T-helper 2 cell treated with Interferon-gamma antibody and Interleukin-4, amounts not matched to agents 5 μg/mL and 100 μg/mL, for 36 hours (primary cell): Measurements from ENCODE around the gene CDC14A.

Experiments
- DNase-seq: peaks from one replicate; pipeline ENCODE4 v3.0.0; 2021; ENCODE audit warnings: low spot score
- H3K27ac Mint-ChIP-seq: one replicate; pipeline ENCODE4 v1.8.0; 2021; ENCODE audit warnings: mild to moderate bottlenecking, mixed read lengths
- H3K27me3 Mint-ChIP-seq: one replicate; pipeline ENCODE4 v1.8.0; 2021; ENCODE audit warnings: low read depth, mixed read lengths
- H3K36me3 Mint-ChIP-seq: one replicate; pipeline ENCODE4 v1.8.0; 2021; ENCODE audit warnings: low read depth, mixed read lengths
- H3K4me1 Mint-ChIP-seq: one replicate; pipeline ENCODE4 v1.8.0; 2021; ENCODE audit warnings: low read depth, mixed read lengths
- H3K4me3 Mint-ChIP-seq: one replicate; pipeline ENCODE4 v1.8.0; 2022; ENCODE audit warnings: mild to moderate bottlenecking, moderate library complexity, mixed read lengths
- H3K9me3 Mint-ChIP-seq: one replicate; pipeline ENCODE4 v1.8.0; 2021; ENCODE audit warnings: mixed read lengths

Gene CDC14A

DNA sequence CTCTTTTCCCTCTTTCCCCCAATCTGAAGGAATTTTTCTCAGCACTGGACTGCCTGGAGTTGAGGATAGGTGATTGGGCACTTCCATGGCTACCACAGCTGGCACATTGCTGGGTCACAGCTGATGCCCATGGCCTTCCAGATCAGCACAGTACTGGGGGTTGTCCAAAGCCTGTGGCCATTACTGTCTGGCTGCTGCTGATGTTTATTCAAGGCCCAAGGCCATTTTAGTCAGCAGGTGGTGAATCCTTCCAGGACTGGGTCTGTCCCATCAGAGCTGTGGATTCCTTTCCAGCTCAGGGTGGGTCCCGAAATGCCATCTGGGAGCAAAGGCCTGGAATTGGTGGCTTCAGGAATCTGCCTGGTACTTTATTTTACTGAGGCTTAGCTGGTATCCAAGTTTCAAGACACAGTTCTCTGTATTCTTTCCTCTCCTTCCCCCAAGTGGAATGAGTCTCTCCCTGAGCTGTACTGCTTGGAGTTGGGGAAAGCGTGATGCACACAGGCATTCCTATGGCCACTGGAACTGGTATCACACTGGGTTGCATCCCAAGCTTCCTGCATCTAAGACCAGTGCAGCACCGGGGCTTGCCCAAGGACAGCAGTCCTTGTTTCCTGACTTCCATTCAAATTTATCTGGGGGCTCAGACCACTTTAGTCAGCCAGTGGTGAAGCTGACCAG is 204.8 kb downstream of the CDC14A start:
- Mint-ChIP-seq H3K36me3 (no peaks in the 10 kb centered on the region), H3K4me1 (no peaks in the 10 kb centered on the region), H3K4me3 (no peak overlapping the region), H3K27ac (no peak overlapping the region), H3K27me3 (peaks cover 15% of the 10 kb centered on the region), H3K9me3 (peaks cover 33% of the 10 kb centered on the region)
- DNase-seq, result no peak

DNA sequence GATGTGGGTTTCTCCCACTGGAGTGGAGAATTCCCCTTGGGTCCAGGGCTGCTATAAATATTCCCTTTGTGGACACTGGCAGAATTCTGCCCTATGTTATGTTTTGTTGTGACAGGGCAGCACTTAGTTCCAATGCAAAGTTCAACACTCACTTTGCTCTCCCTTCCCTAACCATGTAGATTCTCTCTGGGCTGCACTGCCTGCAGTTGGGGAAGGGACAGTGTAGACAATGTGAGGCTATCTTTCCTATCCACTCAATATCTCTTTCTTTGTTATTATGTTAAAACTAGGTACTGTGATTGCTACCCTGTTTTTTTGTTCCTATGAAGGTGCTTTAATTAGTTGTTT is 205.3 kb downstream of the CDC14A start:
- no peak for DNase-seq
- H3K4me3 Mint-ChIP-seq, result no peak overlapping the region
- H3K27me3 Mint-ChIP-seq, result peaks cover 11% of the 10 kb centered on the region
- peaks cover 28% of the 10 kb centered on the region for H3K9me3 Mint-ChIP-seq
- no peaks in the 10 kb centered on the region for H3K4me1 Mint-ChIP-seq
- H3K36me3 Mint-ChIP-seq, result no peaks in the 10 kb centered on the region
- no peak overlapping the region for H3K27ac Mint-ChIP-seq

DNA sequence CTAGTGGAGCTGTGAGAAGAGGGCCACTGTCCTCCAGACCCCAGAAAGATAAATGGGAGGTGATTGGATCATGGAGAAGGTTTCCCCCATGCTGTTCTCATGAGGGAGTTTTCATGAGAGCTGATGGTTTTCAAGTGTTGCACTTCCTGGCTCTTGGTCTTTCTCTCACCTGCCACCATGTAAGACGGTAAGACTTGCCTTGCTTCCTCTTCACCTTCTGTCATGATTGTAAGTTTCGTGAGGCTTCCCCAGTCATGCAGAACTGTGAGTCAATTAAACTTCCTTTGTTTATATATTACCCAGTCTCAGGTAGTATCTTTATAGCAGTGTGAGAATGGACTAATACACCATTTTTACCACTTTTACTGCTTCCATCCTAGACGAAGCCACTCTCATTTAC is 213.2 kb downstream of the CDC14A start:
- no peak for DNase-seq
- Mint-ChIP-seq H3K9me3 (no peaks in the 10 kb centered on the region), H3K27me3 (peaks cover 16% of the 10 kb centered on the region), H3K4me1 (no peaks in the 10 kb centered on the region), H3K36me3 (no peaks in the 10 kb centered on the region), H3K4me3 (no peak overlapping the region), H3K27ac (no peak overlapping the region)

- DNase-seq, result no peak
- Mint-ChIP-seq H3K27me3 (peaks cover 14% of the 10 kb centered on the region), H3K36me3 (no peaks in the 10 kb centered on the region), H3K27ac (no peak overlapping the region), H3K4me1 (no peaks in the 10 kb centered on the region), H3K4me3 (no peak overlapping the region), H3K9me3 (no peaks in the 10 kb centered on the region)
Measured at GRCh38 chr1:100565937-100566699, 213.8 kb downstream of the CDC14A start.

DNA sequence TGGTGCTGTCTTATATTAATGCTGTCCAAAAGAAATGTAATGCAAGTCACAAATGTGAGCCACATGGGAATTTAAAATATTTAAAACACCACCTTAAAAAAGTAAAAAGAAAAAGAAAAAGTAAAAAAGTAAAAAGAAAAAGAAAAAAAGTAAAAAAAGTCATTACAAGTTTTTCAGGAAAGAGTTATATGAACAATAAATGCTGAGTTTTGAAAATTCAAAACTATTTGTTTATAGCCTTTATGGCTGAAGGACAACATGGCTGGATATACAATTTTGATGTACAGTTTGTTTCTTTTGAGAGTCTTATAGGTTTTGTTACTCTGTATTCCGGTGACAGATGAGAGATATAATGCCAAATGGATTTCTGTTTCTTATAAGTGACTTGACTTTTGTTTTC is 214.8 kb downstream of the CDC14A start:
- H3K4me1 Mint-ChIP-seq, result no peaks in the 10 kb centered on the region
- H3K9me3 Mint-ChIP-seq, result no peaks in the 10 kb centered on the region
- no peak overlapping the region for H3K4me3 Mint-ChIP-seq
- H3K27ac Mint-ChIP-seq, result no peak overlapping the region
- peaks cover 8% of the 10 kb centered on the region for H3K27me3 Mint-ChIP-seq
- no peaks in the 10 kb centered on the region for H3K36me3 Mint-ChIP-seq
- no peak for DNase-seq
